Heart left ventricle (tissue), 13 donors: Measurements from ENCODE around the gene ANKLE1.

Experiments used
- CTCF ChIP-seq, 12 donors: fragments of 200-600 bp; sonication (generic) in 4 of 12; IDR thresholded peaks; one replicate each; pipeline versions ENCODE4 v1.5.0 to v1.8.0; 2018 to 2022; ENCODE audit warnings: antibody characterized with exemption in 12 of 12, mild to moderate bottlenecking in 5 of 12
- POLR2A ChIP-seq, 2 donors: fragments of 450-650 bp; IDR thresholded peaks; one replicate each; pipeline ENCODE4 v1.6.1; 2017; ENCODE audit warnings: antibody characterized with exemption in 2 of 2, mild to moderate bottlenecking in 2 of 2, moderate library complexity in 2 of 2
- donor health status: ischemic (EF 13 %, LVEDD 7.1; RV severe dilation, severe dysfunction).
- donor health status: DM: no; HTN: yes; CAD: no.
- donor health status: DM: no; HTN: no; CAD: no.
- donor health status: ischemic (EF 25% LVEDD 6.9; RV normal size, moderate dysfunction).
- donor health status: ischemic (EF 25% LVEDD 5.7; RV mildly dilated, moderate dysfunction).
- donor health status: ischemic (EF 35%, LVEDD 5.7; RV mildly dilated, moderate dysfunction).
- donor health status: nonischemic (EF 11% LVEDD 7.7; RV severe dilation, severe dysfunction).
- donor health status: DM: yes; HTN: yes; CAD: no.
- donor health status: PGD.
- donor health status: ischemic (EF 29% LVEDD 5.4; RV normal size, mild dysfunction).
- donor health status: nonischemic (EF 23%, LVEDD 6.1; RV moderate dilation, normal function).

GRCh38 chr19:17311455-17312188, 29.9 kb downstream of the ANKLE1 start:
- TF ChIP-seq CTCF (IDR thresholded peaks at IDR 0.05), result no peak
- no peak for TF ChIP-seq POLR2A (IDR thresholded peaks at IDR 0.05)
